Measurements from ENCODE around the gene OTUB2. TPM values are rescaled to one million over a fixed set of nuclear protein-coding genes. Genes with fewer than 3 reads are reported as not detected.

Gene OTUB2
- total and polyA plus RNA-seq, 2 donors (not counting 3 experiments of a cell fraction or from before 2014, with no cell fraction given) = 0.70 to 1.6 TPM

GRCh38 chr14:94014382-94014781, 11.8 kb upstream of the OTUB2 start:
- POLR2A ChIA-PET = no interaction called here
- H3K36me3 ChIP-seq (ENCODE audit: control insufficient read depth in 2 of 2, extremely low read depth in 1 of 2, insufficient read depth in 2 of 2, low read length in 2 of 2) = no peaks in the 10 kb centered on the region
- H3K79me2 ChIP-seq (ENCODE audit: control insufficient read depth, insufficient read depth, low read length) = no peaks in the 10 kb centered on the region
- no peak overlapping the region for H2AFZ ChIP-seq (ENCODE audit: low read depth, low read length)
- TF ChIP-seq POLR2AphosphoS5 (IDR thresholded peaks at IDR 0.05; ENCODE audit: insufficient read depth, low read depth, low read length) (no peak), JUN (IDR thresholded peaks at IDR 0.05; ENCODE audit: borderline replicate concordance, insufficient read depth, insufficient read length, low read depth) (no peak), GATA2 (IDR thresholded peaks at IDR 0.05; ENCODE audit: insufficient read depth, insufficient read length, low read depth, low read length) (no peak), EZH2 (IDR thresholded peaks at IDR 0.05; ENCODE audit: borderline replicate concordance, low read depth, low read length, severe bottlenecking) (no peak), MYC (IDR thresholded peaks at IDR 0.05; ENCODE audit: low read depth, low read length) (no peak), CTCF (IDR thresholded peaks at IDR 0.05; ENCODE audit: extremely low read depth in 1 of 2, insufficient read depth in 1 of 2, low read depth in 1 of 2, low read length in 2 of 2) (no peak), MAX (IDR thresholded peaks at IDR 0.05; ENCODE audit: insufficient read depth, insufficient read length) (no peak), POLR2A (IDR thresholded peaks at IDR 0.05; ENCODE audit: low read depth, low read length) (no peak), FOS (IDR thresholded peaks at IDR 0.05; ENCODE audit: borderline replicate concordance, insufficient read depth, low read length) (no peak)
- BruUV-seq (replicated peaks) = no TSS peak
- CTCF ChIA-PET = interaction anchor here (1.3 to 2.4 kb wide), 3 partner anchors 74 to 122 kb away, joined by 3 to 9 read pairs (median 6); no protein-coding TSS in a partner anchor
- intact Hi-C loops (cut with micrococcal nuclease) (no loop called here), dilution Hi-C loops (cut with MboI; ENCODE audit: extremely low pct_ligation_motif_present, low sequenced_read_pairs) (no loop called here)
- no peaks in the 10 kb centered on the region for H3K4me1 ChIP-seq (ENCODE audit: control insufficient read depth, extremely low read depth, insufficient read depth, low read length)
- FAIRE-seq (no peak), DNase-seq (ENCODE audit: low read depth, low spot score) (no peak)
- H3K9me1 ChIP-seq (replicated peaks; ENCODE audit: control insufficient read depth, extremely low read depth, insufficient read depth, low read length) = no peaks in the 10 kb centered on the region
- H4K20me1 ChIP-seq (replicated peaks; ENCODE audit: control insufficient read depth, extremely low read depth, insufficient read depth, low read length) = no peaks in the 10 kb centered on the region
- no peak overlapping the region for H3K4me3 ChIP-seq (replicated peaks in 1 of 3; ENCODE audit: insufficient read depth in 1 of 3, low read depth in 1 of 3, low read length in 3 of 3)
- H3K27ac ChIP-seq (ENCODE audit: insufficient read depth, low read depth, low read length) = no peak overlapping the region
- no peak overlapping the region for H3K9ac ChIP-seq (replicated peaks; ENCODE audit: extremely low read depth, insufficient read depth, low read length)
- peaks cover 0 to 5% of the 10 kb centered on the region in 2 experiments for H3K27me3 ChIP-seq (ENCODE audit: control insufficient read depth in 2 of 2, insufficient read depth in 2 of 2, low read length in 2 of 2)
- no peaks in the 10 kb centered on the region for H3K9me3 ChIP-seq (replicated peaks; ENCODE audit: control insufficient read depth, insufficient read depth, low read length)
- no peak overlapping the region for H3K4me2 ChIP-seq (ENCODE audit: insufficient read depth, low read length)
